Measurements from ENCODE around the gene ATXN7L1.

The ATXN7L1 gene

GRCh38 chr7:105693576-105693975, 182.8 kb downstream of the ATXN7L1 start:
- DNase-seq: no peak

- peak; percentile 65 to 77 for DNase-seq
These were observed 184.5 kb downstream of the ATXN7L1 start for GRCh38 chr7:105691680-105692564.

- DNase-seq: peak; percentile 43 to 46
These were observed 185.2 kb downstream of the ATXN7L1 start for GRCh38 chr7:105691082-105691679.

- DNase-seq: no peak
These were observed 186.0 kb downstream of the ATXN7L1 start for GRCh38 chr7:105690325-105690945.

DNA sequence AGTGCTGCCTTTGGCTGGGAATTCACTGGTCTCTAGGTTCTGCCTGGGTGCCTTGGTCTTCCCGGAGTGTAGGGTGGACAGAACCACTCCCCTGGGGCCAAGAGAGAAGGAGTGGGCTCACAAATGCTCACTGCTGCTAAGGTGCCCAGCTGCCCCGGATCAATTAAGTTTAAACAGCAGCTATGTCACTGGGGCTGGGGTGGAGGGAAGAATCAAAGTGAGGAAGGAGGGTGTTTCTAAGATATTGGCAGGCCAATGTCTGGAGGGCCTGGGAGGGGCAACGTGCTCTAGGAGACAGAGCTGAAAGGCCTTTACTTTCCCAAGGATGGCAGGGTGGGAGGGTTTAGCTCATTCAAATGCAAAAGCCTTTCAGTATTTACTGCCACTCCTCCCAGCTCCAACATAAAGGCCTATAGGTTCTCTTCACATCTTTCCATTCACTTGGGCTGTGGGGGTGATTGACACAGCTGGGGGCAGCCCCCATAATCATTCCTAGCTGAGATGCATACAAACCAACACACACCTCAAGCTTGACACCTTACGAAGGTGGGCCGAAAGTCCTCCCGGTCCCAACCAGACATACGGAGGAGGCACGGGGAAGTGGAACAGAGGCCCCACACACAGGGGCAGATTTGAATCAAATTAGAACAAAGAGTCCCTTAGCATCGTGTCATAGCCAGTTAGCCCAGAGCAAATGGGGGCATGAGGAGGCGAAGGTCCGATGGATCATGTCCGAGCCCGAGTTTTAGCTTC, 187.2 kb downstream of the ATXN7L1 start:
- no peak for DNase-seq

DNA sequence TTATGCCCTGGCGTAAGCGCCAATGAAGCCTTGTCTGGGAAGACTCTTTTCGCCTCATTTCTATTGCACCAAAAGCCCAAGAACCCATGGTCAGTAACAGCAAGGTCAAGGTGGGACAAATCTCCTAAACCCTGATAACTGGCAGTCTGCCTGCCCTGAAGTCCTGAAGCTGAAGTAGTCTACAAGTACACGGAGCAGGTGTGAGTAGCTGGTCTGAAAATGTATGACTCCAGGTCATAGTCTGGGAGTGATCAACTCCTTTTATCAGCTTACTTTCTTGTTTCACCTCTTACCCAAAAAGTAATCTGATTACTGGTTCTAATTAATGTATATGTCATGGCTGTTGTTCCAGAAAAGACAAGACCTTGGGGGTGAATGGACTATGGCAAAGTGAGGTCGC, 187.8 kb downstream of the ATXN7L1 start:
- DNase-seq: no peak

DNA sequence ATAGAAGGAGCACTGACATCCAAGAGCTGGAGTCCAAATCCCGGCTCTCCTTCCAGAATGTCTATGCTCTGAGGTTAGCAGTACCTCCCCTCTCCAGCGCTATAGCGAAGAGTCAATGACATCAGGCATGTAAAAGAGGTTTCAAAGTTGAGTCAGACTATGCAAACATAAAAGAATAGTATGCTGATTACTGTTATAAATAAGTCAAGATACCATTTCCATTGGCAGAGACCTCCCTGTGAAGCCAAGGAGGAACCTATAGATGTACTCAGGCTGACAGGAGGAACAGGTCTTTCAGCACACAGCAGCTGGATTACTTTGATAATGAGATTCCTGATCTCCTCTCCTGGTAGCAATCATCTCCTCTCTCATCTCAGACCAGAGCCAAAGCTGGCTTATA, 191.2 kb downstream of the ATXN7L1 start:
- no peak for DNase-seq

GRCh38 chr7:105682341-105683060, 193.9 kb downstream of the ATXN7L1 start:
- no peak for DNase-seq

DNA sequence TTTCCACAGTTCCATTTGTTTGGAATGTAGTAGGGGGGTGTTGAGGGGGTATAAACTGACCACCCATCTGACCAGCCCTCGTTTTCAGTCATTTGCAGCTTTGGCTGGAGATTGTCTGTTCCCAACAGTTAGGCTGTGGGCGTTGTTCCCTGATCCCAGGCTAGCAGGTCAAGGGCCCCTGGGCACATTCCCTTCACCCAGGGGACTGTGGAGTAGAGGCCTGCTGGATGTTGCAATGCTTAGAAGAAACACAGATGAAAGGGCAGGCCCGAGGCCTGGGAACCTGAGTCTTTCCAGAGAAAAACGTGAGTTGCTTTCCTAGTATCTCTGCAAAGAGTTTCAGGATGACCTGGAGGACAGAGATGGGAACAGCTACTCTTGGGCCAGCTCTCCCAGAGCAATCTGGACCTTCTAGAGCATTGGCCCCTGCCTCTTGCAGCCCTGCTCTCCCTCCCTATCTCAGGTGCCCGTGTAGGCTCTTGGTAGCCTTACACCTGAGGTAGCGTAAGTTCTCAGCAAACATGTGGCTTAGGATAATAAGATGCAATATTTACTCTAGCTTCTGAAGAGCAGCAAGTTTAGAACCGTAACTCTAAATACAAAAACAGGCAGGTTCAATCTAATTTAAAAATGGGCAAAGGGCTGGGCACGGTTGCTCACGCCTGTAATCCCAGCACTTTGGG, 195.8 kb downstream of the ATXN7L1 start:
- DNase-seq: no peak

DNA sequence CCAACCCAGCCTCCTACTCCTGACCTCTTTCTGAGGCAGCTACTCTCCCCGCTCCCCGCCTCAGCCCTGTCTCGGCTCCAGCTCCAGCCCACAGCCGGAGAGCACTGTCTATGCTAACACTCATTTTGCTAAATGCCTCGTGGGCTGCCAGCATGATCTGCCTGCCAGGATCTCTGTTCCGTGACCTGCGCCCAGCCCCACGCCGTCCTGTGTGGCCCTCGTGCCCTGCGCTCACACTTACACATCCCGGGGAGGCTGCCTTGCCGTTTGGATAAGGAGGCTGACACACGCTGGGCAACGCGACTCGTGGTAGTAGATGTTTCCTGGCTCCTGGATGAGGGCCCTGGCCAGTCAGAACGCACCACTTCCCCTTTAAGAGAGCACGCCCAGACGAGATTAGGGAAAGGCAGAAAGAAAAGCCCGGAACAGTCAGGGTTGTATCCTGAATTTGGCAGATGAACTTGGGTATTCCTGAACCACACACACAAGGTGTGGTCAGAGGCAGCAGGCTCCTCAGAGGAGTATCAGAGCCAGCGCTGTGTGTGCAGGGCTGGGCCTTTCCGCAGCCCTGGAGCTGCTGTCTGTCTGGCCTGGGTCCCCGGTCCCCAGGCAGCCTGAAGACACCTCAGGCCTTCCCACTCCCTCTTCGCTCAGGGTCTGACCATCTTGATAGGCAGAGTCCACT, 197.4 kb downstream of the ATXN7L1 start:
- peak; percentile 77 to 88 for DNase-seq

- peak; percentile 77 to 85 for DNase-seq
These were observed 198.4 kb downstream of the ATXN7L1 start for GRCh38 chr7:105677817-105678573.

DNA sequence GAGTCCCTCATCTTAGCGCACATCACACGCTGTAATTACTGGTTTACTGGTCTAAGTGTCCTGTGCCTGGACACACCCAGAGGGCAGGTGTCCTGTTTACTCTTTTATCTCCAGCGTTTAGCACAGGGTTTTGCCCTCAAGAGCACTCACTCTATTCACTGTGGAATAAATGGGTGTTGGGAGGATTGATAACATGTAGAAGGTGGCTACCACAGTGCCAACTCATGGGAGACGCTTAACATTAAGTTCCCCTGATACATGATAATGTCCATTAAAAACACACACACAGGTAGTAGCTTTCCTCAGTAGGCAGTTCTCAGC, 199.0 kb downstream of the ATXN7L1 start:
- peak in 1 of 2 donors; percentile 11 for DNase-seq

- DNase-seq: peak; percentile 57 to 67
These were observed 200.4 kb downstream of the ATXN7L1 start for GRCh38 chr7:105675934-105676371.

GRCh38 chr7:105674200-105674920, 202.0 kb downstream of the ATXN7L1 start:
- DNase-seq: peak; percentile 85 to 98

DNA sequence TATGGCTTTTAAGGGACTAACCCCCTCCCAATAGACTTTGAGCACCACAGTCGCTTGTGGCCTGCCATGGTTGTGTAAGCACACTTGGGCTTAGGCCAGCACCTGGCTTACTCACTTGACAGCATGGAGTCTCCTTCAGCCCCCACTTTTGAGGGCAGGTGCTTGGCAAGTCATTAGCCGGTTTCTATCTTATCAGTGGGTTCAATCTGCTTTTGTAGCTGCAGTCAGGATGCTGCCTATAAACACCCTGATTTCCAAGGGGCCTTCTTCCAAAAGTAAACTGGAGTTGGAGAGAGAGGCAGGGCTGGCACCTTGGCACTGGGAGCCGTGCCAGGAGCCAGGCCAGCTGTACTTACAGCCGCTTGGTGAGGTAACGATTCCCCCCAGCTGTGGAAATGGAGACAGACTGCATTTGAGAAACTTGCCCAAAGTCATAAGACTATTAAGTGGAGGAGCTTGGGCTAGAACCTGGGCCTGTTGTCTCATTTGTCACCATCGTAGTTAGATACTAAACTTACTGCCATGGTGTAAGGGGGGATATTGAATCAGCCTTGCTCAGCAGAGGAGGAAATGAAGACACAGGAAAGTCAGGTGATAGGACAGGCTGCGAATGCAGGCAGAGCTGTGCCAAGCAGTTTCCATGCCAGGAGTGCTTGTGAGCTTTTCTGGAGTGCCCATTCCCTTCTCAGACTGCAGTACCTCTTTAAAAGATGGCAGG, 202.9 kb downstream of the ATXN7L1 start:
- DNase-seq: peak; percentile 27 to 54

DNA sequence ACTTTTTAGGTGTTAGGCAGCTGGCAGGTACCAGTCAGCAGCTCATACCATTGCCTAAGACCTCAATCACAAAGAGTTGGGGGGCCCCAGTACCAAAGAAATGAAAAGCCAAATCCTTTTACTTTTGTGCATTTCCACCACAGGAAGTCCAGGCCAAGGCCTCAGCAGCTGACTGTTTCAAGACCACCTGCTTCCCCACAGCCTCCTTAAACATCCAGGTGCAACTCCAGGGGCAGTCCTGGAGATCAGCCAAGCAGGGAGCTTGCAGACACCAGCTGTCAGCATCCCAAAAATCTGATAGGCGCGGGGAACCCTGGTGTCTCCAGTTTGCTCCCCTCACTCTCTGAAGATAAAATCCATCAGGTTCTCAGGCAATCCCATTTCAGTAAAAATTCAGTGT, 203.6 kb downstream of the ATXN7L1 start:
- no peak for DNase-seq

DNA sequence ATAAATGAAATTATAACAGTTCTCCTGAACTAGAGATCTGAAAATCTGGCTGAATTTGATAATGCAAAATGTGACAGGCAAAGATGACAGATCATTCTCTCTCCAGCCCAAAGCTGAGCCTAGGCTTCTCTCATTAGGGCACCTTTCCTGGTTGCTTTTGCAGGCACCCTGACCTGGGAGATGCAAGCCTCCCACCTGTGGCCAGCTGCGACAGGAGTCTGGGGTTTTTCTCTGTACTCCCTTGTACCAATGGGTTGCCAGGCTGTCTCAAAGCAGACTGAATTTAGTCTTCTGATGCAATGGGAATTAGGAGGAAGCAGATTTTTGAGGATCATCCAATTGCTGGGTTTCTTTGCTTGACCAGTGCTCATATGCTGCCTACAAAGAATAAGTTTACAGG, 210.1 kb downstream of the ATXN7L1 start:
- DNase-seq: no peak

- DNase-seq: no peak
These were observed 210.7 kb downstream of the ATXN7L1 start for GRCh38 chr7:105665684-105666083.
